Myometrial cell (primary cell): ENCODE data around the gene LMF1. TPM values are rescaled to one million over a fixed set of nuclear protein-coding genes. Genes with fewer than 3 reads are reported as not detected.

Experiments
- total RNA-seq: library from RNA; depleted of rRNA; stranded (reverse); fragments of >200 nt; gene quantifications from 2 replicates; pipeline ENCODE4 v1.2.3, GENCODE V29; 2015

LMF1 gene
- total RNA-seq: 21.6 and 22.5 TPM in 2 replicates

GRCh38 chr16:970766-971581 is at the start of gene LMF1:
Gene LMF1 (minus strand): TSS chr16:970984. CDS start chr16:970980, 4 bp downstream.

GRCh38 chr16:981695-982144 is 10.9 kb upstream of the LMF1 start, which contains the start of gene SOX8:
Gene SOX8 (plus strand): TSS chr16:981770. CDS start chr16:981923, 153 bp downstream.

Other genes with a start within 250 kb of the LMF1 start
- gene ANTKMT, start 249.8 kb downstream of the LMF1 start, total RNA-seq: 32.1 and 40.9 TPM in 2 replicates
- 0.29 and 0.71 TPM in 2 replicates for gene CCDC78, start 244.5 kb downstream of the LMF1 start, total RNA-seq
- 13.5 and 15.2 TPM in 2 replicates for gene HAGHL, start 243.9 kb downstream of the LMF1 start, total RNA-seq
- 31.7 and 32.4 TPM in 2 replicates for gene CIAO3, start 230.0 kb downstream of the LMF1 start, total RNA-seq
- gene MSLN, start 210.2 kb downstream of the LMF1 start, total RNA-seq: 0.53 and 0.86 TPM in 2 replicates
- gene RPUSD1, start 182.6 kb downstream of the LMF1 start, total RNA-seq: 25.7 and 38.1 TPM in 2 replicates
- 14.4 and 17.4 TPM in 2 replicates for gene CHTF18, start 182.4 kb downstream of the LMF1 start, total RNA-seq
- gene GNG13, start 170.2 kb downstream of the LMF1 start, total RNA-seq: not detected in 2 replicates
- under 0.01 TPM in 1 of 2 replicates, not detected in the other for gene SOX8, start 10.8 kb upstream of the LMF1 start, total RNA-seq
- gene SSTR5, start 101.8 kb upstream of the LMF1 start, total RNA-seq: not detected in 2 replicates
- gene C1QTNF8, start 125.3 kb upstream of the LMF1 start, total RNA-seq: not detected in 2 replicates
- gene CACNA1H, start 182.1 kb upstream of the LMF1 start, total RNA-seq: 8.7 and 9.2 TPM in 2 replicates